ENCODE measurements around the gene ACACB.

The ACACB gene

GRCh38 chr12:109267361-109267760 is 151.0 kb downstream of the ACACB start:
- Histone ChIP-seq H3K4me1 (ENCODE audit: control insufficient read depth, insufficient read depth, low read length) (peaks cover 4% of the 10 kb centered on the region; the same call in 1 of the 2 replicates), H3K27ac (ENCODE audit: low read depth, low read length) (no peak overlapping the region), H3K9me3 (ENCODE audit: control insufficient read depth, insufficient read depth, low read depth, low read length) (0 out of 2 replicates have a peak, but pooled peaks cover 6% of the 10 kb centered on the region)

DNA sequence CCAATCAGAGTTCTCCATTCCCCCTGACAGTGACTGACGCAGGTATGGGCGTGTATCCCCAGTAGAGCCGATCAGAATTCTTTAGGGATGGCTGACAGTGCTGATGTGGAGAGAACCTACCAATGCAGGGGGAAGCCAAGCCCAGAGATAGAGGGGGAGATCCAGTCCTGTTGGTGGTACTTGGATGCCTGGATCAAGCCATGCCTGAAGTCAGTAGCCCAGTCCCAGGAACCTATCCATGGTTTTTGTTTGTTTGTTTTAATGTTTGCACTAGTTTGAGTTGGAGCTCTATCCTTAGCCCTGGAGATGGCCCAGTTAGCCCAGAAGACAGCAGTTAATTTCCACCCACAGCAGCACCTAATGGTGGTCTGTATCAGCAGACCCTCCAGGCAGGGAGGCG is 152.5 kb downstream of the ACACB start:
- Histone ChIP-seq H3K9ac (ENCODE audit: low read length) (no peak overlapping the region), H3K9me3 (ENCODE audit: control insufficient read depth, insufficient read depth, low read depth, low read length) (0 out of 2 replicates have a peak, but pooled peaks cover 6% of the 10 kb centered on the region), H3K4me1 (ENCODE audit: control insufficient read depth, insufficient read depth, low read length) (peaks cover 4% of the 10 kb centered on the region; the same call in 1 of the 2 replicates), H3K27me3 (ENCODE audit: control insufficient read depth, insufficient read depth, low read length) (no peaks in the 10 kb centered on the region), H3K4me3 (ENCODE audit: low read depth, low read length) (no peak overlapping the region), H3K36me3 (ENCODE audit: control insufficient read depth, insufficient read depth, low read length) (peaks cover 10% of the 10 kb centered on the region; the same call in 1 of the 2 replicates), H3K27ac (ENCODE audit: low read depth, low read length) (no peak overlapping the region)

More at GRCh38 chr12:109267361-109267760, 151.0 kb downstream of the ACACB start:
- Histone ChIP-seq H3K4me3 (ENCODE audit: low read depth, low read length) (no peak overlapping the region), H3K27me3 (ENCODE audit: control insufficient read depth, insufficient read depth, low read length) (no peaks in the 10 kb centered on the region), H3K9ac (ENCODE audit: low read length) (no peak overlapping the region), H3K36me3 (ENCODE audit: control insufficient read depth, insufficient read depth, low read length) (peaks cover 10% of the 10 kb centered on the region; the same call in 1 of the 2 replicates)

DNA sequence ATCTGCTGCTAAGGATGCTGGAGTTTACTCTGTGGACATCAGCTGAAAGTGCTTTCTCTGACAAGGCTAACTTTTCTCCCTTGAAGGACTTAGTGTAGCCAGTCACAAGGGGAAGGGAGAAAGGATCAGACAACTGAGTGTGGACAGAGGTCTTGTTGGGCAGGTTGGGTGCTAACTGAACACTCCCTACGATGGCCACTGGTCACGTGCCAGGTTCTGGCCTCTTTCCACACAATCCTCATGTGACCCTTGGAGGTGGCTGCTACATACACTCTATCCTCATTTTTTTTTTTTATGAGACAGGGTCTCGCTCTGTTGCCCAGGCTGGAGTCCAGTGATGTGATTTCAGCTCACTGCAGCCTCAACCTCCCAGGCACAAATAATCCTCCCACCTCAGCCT is 153.0 kb downstream of the ACACB start:
- Histone ChIP-seq H3K9me3 (ENCODE audit: control insufficient read depth, insufficient read depth, low read depth, low read length) (0 out of 2 replicates have a peak, but pooled peaks cover 6% of the 10 kb centered on the region), H3K36me3 (ENCODE audit: control insufficient read depth, insufficient read depth, low read length) (peaks cover 10% of the 10 kb centered on the region; the same call in 1 of the 2 replicates), H3K27ac (ENCODE audit: low read depth, low read length) (no peak overlapping the region), H3K27me3 (ENCODE audit: control insufficient read depth, insufficient read depth, low read length) (no peaks in the 10 kb centered on the region), H3K4me1 (ENCODE audit: control insufficient read depth, insufficient read depth, low read length) (peaks cover 4% of the 10 kb centered on the region; the same call in 1 of the 2 replicates), H3K4me3 (ENCODE audit: low read depth, low read length) (no peak overlapping the region), H3K9ac (ENCODE audit: low read length) (no peak overlapping the region)

DNA sequence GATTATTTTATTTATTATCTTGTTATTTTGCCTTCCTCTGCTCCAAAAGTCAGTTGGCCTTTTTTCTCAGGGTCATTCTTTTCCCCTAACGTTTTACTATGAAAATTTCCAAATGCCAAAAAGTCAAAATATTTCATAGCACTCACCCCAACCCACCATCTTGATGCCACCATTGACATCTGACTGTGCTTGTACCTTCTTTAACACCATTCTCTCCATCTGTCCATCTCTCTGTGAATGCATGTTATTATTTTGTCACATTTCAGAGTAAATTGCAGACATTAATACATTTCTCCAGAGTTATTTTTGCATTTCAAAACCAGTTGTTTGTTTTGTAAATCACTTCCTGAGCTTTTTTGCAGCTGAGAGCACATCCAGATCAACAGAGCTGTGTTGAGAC is 154.1 kb downstream of the ACACB start:
- 0 out of 2 replicates have a peak, but pooled peaks cover 6% of the 10 kb centered on the region for H3K9me3 ChIP-seq (ENCODE audit: control insufficient read depth, insufficient read depth, low read depth, low read length)
- peaks cover 4% of the 10 kb centered on the region; the same call in 1 of the 2 replicates for H3K36me3 ChIP-seq (ENCODE audit: control insufficient read depth, insufficient read depth, low read length)

GRCh38 chr12:109271418-109271817 is 155.0 kb downstream of the ACACB start:
- H3K9me3 ChIP-seq (ENCODE audit: control insufficient read depth, insufficient read depth, low read depth, low read length): 0 out of 2 replicates have a peak, but pooled peaks cover 6% of the 10 kb centered on the region
- H3K9ac ChIP-seq (ENCODE audit: low read length): no peak overlapping the region
- no peaks in the 10 kb centered on the region for H3K27me3 ChIP-seq (ENCODE audit: control insufficient read depth, insufficient read depth, low read length)
- H3K36me3 ChIP-seq (ENCODE audit: control insufficient read depth, insufficient read depth, low read length): no peaks in the 10 kb centered on the region
- no peaks in the 10 kb centered on the region for H3K4me1 ChIP-seq (ENCODE audit: control insufficient read depth, insufficient read depth, low read length)
- H3K4me3 ChIP-seq (ENCODE audit: low read depth, low read length): no peak overlapping the region
- H3K27ac ChIP-seq (ENCODE audit: low read depth, low read length): no peak overlapping the region

More for the DNA sequence above, 154.1 kb downstream of the ACACB start:
- Histone ChIP-seq H3K27me3 (ENCODE audit: control insufficient read depth, insufficient read depth, low read length) (no peaks in the 10 kb centered on the region), H3K4me1 (ENCODE audit: control insufficient read depth, insufficient read depth, low read length) (no peaks in the 10 kb centered on the region), H3K4me3 (ENCODE audit: low read depth, low read length) (no peak overlapping the region), H3K27ac (ENCODE audit: low read depth, low read length) (no peak overlapping the region), H3K9ac (ENCODE audit: low read length) (no peak overlapping the region)

- no peak overlapping the region for H3K27ac ChIP-seq (ENCODE audit: low read depth, low read length)
- no peak overlapping the region for H3K4me3 ChIP-seq (ENCODE audit: low read depth, low read length)
- H3K9ac ChIP-seq (ENCODE audit: low read length): no peak overlapping the region
- H3K4me1 ChIP-seq (ENCODE audit: control insufficient read depth, insufficient read depth, low read length): peaks cover 6% of the 10 kb centered on the region; the same call in 1 of the 2 replicates
- no peaks in the 10 kb centered on the region for H3K27me3 ChIP-seq (ENCODE audit: control insufficient read depth, insufficient read depth, low read length)
- H3K9me3 ChIP-seq (ENCODE audit: control insufficient read depth, insufficient read depth, low read depth, low read length): 0 out of 2 replicates have a peak, but pooled peaks cover 6% of the 10 kb centered on the region
- no peaks in the 10 kb centered on the region for H3K36me3 ChIP-seq (ENCODE audit: control insufficient read depth, insufficient read depth, low read length)
Observed at GRCh38 chr12:109273354-109273753, 157.0 kb downstream of the ACACB start.

- no peaks in the 10 kb centered on the region for H3K27me3 ChIP-seq (ENCODE audit: control insufficient read depth, insufficient read depth, low read length)
- H3K27ac ChIP-seq (ENCODE audit: low read depth, low read length): no peak overlapping the region
- no peak overlapping the region for H3K4me3 ChIP-seq (ENCODE audit: low read depth, low read length)
- H3K9me3 ChIP-seq (ENCODE audit: control insufficient read depth, insufficient read depth, low read depth, low read length): 0 out of 2 replicates have a peak, but pooled peaks cover 6% of the 10 kb centered on the region
- no peak overlapping the region for H3K9ac ChIP-seq (ENCODE audit: low read length)
- H3K36me3 ChIP-seq (ENCODE audit: control insufficient read depth, insufficient read depth, low read length): no peaks in the 10 kb centered on the region
- H3K4me1 ChIP-seq (ENCODE audit: control insufficient read depth, insufficient read depth, low read length): peaks cover 7% of the 10 kb centered on the region; the same call in 1 of the 2 replicates
Observed at GRCh38 chr12:109274381-109274780, 158.0 kb downstream of the ACACB start.

- Histone ChIP-seq H3K9me3 (ENCODE audit: control insufficient read depth, insufficient read depth, low read depth, low read length) (0 out of 2 replicates have a peak, but pooled peaks cover 3% of the 10 kb centered on the region), H3K27ac (ENCODE audit: low read depth, low read length) (no peak overlapping the region), H3K27me3 (ENCODE audit: control insufficient read depth, insufficient read depth, low read length) (no peaks in the 10 kb centered on the region), H3K9ac (ENCODE audit: low read length) (no peak overlapping the region), H3K4me1 (ENCODE audit: control insufficient read depth, insufficient read depth, low read length) (peaks cover 7% of the 10 kb centered on the region; the same call in 1 of the 2 replicates), H3K36me3 (ENCODE audit: control insufficient read depth, insufficient read depth, low read length) (no peaks in the 10 kb centered on the region), H3K4me3 (ENCODE audit: low read depth, low read length) (no peak overlapping the region)
Observed at GRCh38 chr12:109275173-109275572, 158.8 kb downstream of the ACACB start.

GRCh38 chr12:109276160-109276559 is 159.8 kb downstream of the ACACB start:
- H3K4me1 ChIP-seq (ENCODE audit: control insufficient read depth, insufficient read depth, low read length): peaks cover 7% of the 10 kb centered on the region; the same call in 1 of the 2 replicates
- no peak overlapping the region for H3K4me3 ChIP-seq (ENCODE audit: low read depth, low read length)
- H3K36me3 ChIP-seq (ENCODE audit: control insufficient read depth, insufficient read depth, low read length): no peaks in the 10 kb centered on the region
- H3K27me3 ChIP-seq (ENCODE audit: control insufficient read depth, insufficient read depth, low read length): no peaks in the 10 kb centered on the region
- H3K9ac ChIP-seq (ENCODE audit: low read length): no peak overlapping the region
- H3K27ac ChIP-seq (ENCODE audit: low read depth, low read length): no peak overlapping the region
- H3K9me3 ChIP-seq (ENCODE audit: control insufficient read depth, insufficient read depth, low read depth, low read length): no peaks in the 10 kb centered on the region

GRCh38 chr12:109277255-109277898 is 161.0 kb downstream of the ACACB start:
- Histone ChIP-seq H3K36me3 (ENCODE audit: control insufficient read depth, insufficient read depth, low read length) (no peaks in the 10 kb centered on the region), H3K9me3 (ENCODE audit: control insufficient read depth, insufficient read depth, low read depth, low read length) (no peaks in the 10 kb centered on the region), H3K4me3 (ENCODE audit: low read depth, low read length) (no peak overlapping the region), H3K27me3 (ENCODE audit: control insufficient read depth, insufficient read depth, low read length) (no peaks in the 10 kb centered on the region), H3K4me1 (ENCODE audit: control insufficient read depth, insufficient read depth, low read length) (peaks cover 7% of the 10 kb centered on the region; the same call in 1 of the 2 replicates), H3K27ac (ENCODE audit: low read depth, low read length) (no peak overlapping the region), H3K9ac (ENCODE audit: low read length) (no peak overlapping the region)

All from HUES6 (cell line).